GM10847 (cell line): ENCODE results near the gene RPUSD3.

Source experiments
- POLR2A ChIP-seq: IDR thresholded peaks from 2 replicates; pipeline ENCODE4 v1.6.1; 2011; ENCODE audit not compliant: insufficient read length; ENCODE audit errors: extremely low read depth

The RPUSD3 gene

GRCh38 chr3:9792405-9793160 is 51.2 kb downstream of the RPUSD3 start, which contains the start of the genes ARPC4 and TADA3:
ARPC4 (plus strand) TSS chr3:9793082; CDS start chr3:9793122, 40 bp downstream.
TADA3 (minus strand) TSS chr3:9792473; CDS start chr3:9791466, 1,007 bp downstream.
- TF ChIP-seq POLR2A, result peak; percentile 83

DNA sequence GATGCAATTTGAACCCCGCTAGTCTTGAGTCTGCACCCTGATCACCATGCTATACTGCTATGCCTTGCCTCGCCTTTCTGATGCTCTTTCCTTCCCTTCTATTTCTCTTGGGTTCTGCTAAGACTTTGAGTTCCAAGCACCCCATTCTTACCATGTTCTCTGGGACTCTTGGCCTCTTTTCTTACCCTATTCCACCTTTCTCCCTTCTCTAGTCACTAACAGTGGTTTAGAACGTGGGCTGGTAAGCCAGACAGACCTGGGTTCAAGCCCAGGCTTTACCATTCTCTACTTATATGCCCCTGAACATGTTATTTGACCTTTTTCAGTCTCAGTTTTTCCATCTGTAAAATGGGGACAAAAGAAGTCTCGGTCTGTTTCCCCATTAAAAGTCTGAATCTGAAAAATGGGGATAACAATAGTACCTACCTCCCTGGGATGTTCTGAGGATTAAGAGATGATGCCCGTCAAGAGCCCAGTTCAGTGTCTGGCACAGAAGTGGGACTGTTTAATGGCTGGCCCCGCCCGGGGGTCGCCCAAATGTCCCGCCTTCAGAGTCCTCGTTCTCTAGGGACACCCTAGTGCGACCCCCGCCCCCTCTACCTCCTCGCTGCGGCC is 51.9 kb downstream of the RPUSD3 start:
- no peak for TF ChIP-seq POLR2A

- no peak for TF ChIP-seq POLR2A
Observed at GRCh38 chr3:9791127-9791526, 52.7 kb downstream of the RPUSD3 start.
